Erythroblast (primary cell): ENCODE results near the gene AKT2.

Experiments
- GATA1 ChIP-seq: IDR thresholded peaks from 2 replicates; pipeline ENCODE4 v1.6.1; 2011; ENCODE audit warnings: low read depth, mild to moderate bottlenecking, control low read depth, low read length, moderate library complexity
- POLR2A ChIP-seq: IDR thresholded peaks from 2 replicates; pipeline ENCODE4 v1.6.1; 2011; ENCODE audit warnings: mild to moderate bottlenecking, low read length

- TF ChIP-seq POLR2A, result peak; percentile 24
- TF ChIP-seq GATA1, result no peak
These were observed at the start of gene AKT2 for GRCh38 chr19:40284501-40285352.
